ENCODE data around the gene IFRD1.

Gene IFRD1

GRCh38 chr7:112487457-112488263 lies 37.4 kb downstream of the IFRD1 start:
- no peak for DNase-seq (ENCODE audit: low read depth in 2 of 2)

- DNase-seq (ENCODE audit: low read depth in 2 of 2), result no peak
Measured at GRCh38 chr7:112488264-112488552, 37.9 kb downstream of the IFRD1 start.

- no peak for DNase-seq (ENCODE audit: low read depth in 2 of 2)
Measured at GRCh38 chr7:112492186-112492585, 41.9 kb downstream of the IFRD1 start.

GRCh38 chr7:112494656-112495055 lies 44.4 kb downstream of the IFRD1 start:
- DNase-seq (ENCODE audit: low read depth in 2 of 2), result no peak

- no peak for DNase-seq (ENCODE audit: low read depth in 2 of 2)
Measured at GRCh38 chr7:112495156-112495788, 45.0 kb downstream of the IFRD1 start.

- DNase-seq (ENCODE audit: low read depth in 2 of 2), result no peak
Measured at GRCh38 chr7:112495810-112496462, 45.7 kb downstream of the IFRD1 start.

- DNase-seq (ENCODE audit: low read depth in 2 of 2), result no peak
Measured at GRCh38 chr7:112497481-112497880, 47.2 kb downstream of the IFRD1 start.

GRCh38 chr7:112500619-112501018 lies 50.4 kb downstream of the IFRD1 start:
- DNase-seq (ENCODE audit: low read depth in 2 of 2), result no peak

GRCh38 chr7:112501801-112502503 lies 51.7 kb downstream of the IFRD1 start:
- no peak for DNase-seq (ENCODE audit: low read depth in 2 of 2)

- DNase-seq (ENCODE audit: low read depth in 2 of 2), result no peak
Measured at GRCh38 chr7:112502700-112503099, 52.4 kb downstream of the IFRD1 start.

- no peak for DNase-seq (ENCODE audit: low read depth in 2 of 2)
Measured at GRCh38 chr7:112503361-112503972, 53.2 kb downstream of the IFRD1 start.

GRCh38 chr7:112504093-112504695 lies 53.9 kb downstream of the IFRD1 start:
- DNase-seq (ENCODE audit: low read depth in 2 of 2), result no peak

- no peak for DNase-seq (ENCODE audit: low read depth in 2 of 2)
Measured at GRCh38 chr7:112505495-112505894, 55.2 kb downstream of the IFRD1 start.

- no peak for DNase-seq (ENCODE audit: low read depth in 2 of 2)
Measured at GRCh38 chr7:112508404-112508803, 58.1 kb downstream of the IFRD1 start.

- no peak for DNase-seq (ENCODE audit: low read depth in 2 of 2)
Measured at GRCh38 chr7:112509402-112509801, 59.1 kb downstream of the IFRD1 start.

- no peak for DNase-seq (ENCODE audit: low read depth in 2 of 2)
Measured at GRCh38 chr7:112510001-112510742, 59.9 kb downstream of the IFRD1 start.

- no peak for DNase-seq (ENCODE audit: low read depth in 2 of 2)
Measured at GRCh38 chr7:112510743-112511110, 60.5 kb downstream of the IFRD1 start.

- no peak for DNase-seq (ENCODE audit: low read depth in 2 of 2)
Measured at GRCh38 chr7:112511451-112512202, 61.4 kb downstream of the IFRD1 start.

GRCh38 chr7:112512451-112513210 lies 62.4 kb downstream of the IFRD1 start:
- DNase-seq (ENCODE audit: low read depth in 2 of 2), result no peak

Measured in stimulated activated CD8-positive, alpha-beta memory T cell treated with anti-CD3 and anti-CD28 coated beads, Interleukin-15, amount 100 ng/mL, for 4 hours (primary cell).